Smooth muscle cell (in vitro differentiated cells): ENCODE results near the gene BTBD10. TPM values are rescaled to one million over a fixed set of nuclear protein-coding genes. Genes with fewer than 3 reads are reported as not detected.

Experiments
- DNase-seq: peaks from one replicate; lab custom pipeline; 2025; ENCODE audit not compliant: unreplicated experiment; lab: John Stamatoyannopoulos, UW
- H2AFZ ChIP-seq: fragments of 200-600 bp; sonication (generic); 2 replicates; pipeline ENCODE4 v1.6.0; 2016; ENCODE audit warnings: antibody characterized with exemption, low read depth, mild to moderate bottlenecking
- H3F3A ChIP-seq: fragments of 200-600 bp; sonication (generic); 2 replicates; pipeline ENCODE4 v1.6.0; 2017; ENCODE audit warnings: antibody characterized with exemption, low read depth
- H3K27ac ChIP-seq: fragments of 200-600 bp; sonication (generic); 2 replicates; pipeline ENCODE4 v1.5.1; 2016; ENCODE audit warnings: low read depth, mild to moderate bottlenecking
- H3K27me3 ChIP-seq: fragments of 200-600 bp; sonication (generic); 2 replicates; pipeline ENCODE4 v1.6.1; 2016; ENCODE audit warnings: low read depth, mild to moderate bottlenecking
- H3K36me3 ChIP-seq: fragments of 200-600 bp; sonication (generic); 2 replicates; pipeline ENCODE4 v1.5.1; 2016; ENCODE audit warnings: low read depth
- H3K4me1 ChIP-seq: fragments of 200-600 bp; sonication (generic); 2 replicates; pipeline ENCODE4 v1.5.1; 2016; ENCODE audit warnings: low read depth
- H3K4me2 ChIP-seq: fragments of 200-600 bp; sonication (generic); 2 replicates; pipeline ENCODE4 v1.6.0; 2016; ENCODE audit warnings: mild to moderate bottlenecking
- H3K4me3 ChIP-seq: fragments of 200-600 bp; sonication (generic); 2 replicates; pipeline ENCODE4 v1.5.1; 2016; ENCODE audit warnings: mild to moderate bottlenecking
- H3K79me2 ChIP-seq: fragments of 200-600 bp; sonication (generic); 2 replicates; pipeline ENCODE4 v1.6.0; 2016; ENCODE audit warnings: low read depth, mild to moderate bottlenecking
- H3K9ac ChIP-seq: fragments of 200-600 bp; sonication (generic); 2 replicates; pipeline ENCODE4 v1.6.0; 2016; ENCODE audit warnings: low read depth
- H3K9me3 ChIP-seq: fragments of 200-600 bp; sonication (generic); replicated peaks from 2 replicates; pipeline ENCODE4 v1.5.1; 2016; ENCODE audit warnings: low read depth
- H4K20me1 ChIP-seq: fragments of 200-600 bp; sonication (generic); 2 replicates; pipeline ENCODE4 v1.6.0; 2016; ENCODE audit warnings: low read depth
- WGBS: methylation state at CpG from one replicate; pipeline ENCODE4 v1.1.7; 2016; ENCODE audit warnings: low lambda C conversion rate; 5-methylcytosine and 5-hydroxymethylcytosine counted together
- polyA plus RNA-seq: library from polyadenylated mRNA; unstranded; fragments of >200 nt; fragmentation: Nextera tagmentation; extraction: Ambion mirVana; gene quantifications from 2 replicates; pipeline ENCODE4 v1.2.1, GENCODE V29; 2016
- total RNA-seq: library from RNA; depleted of rRNA; stranded (reverse); fragments of >200 nt; gene quantifications from 2 replicates; pipeline ENCODE4 v1.2.3, GENCODE V29; 2014
- TF ChIP-seq, protein P1 (sequence below): fragments of 200-600 bp; sonication (generic); IDR thresholded peaks from 2 replicates; pipeline ENCODE4 v1.5.1; 2017; ENCODE audit warnings: borderline replicate concordance, mild to moderate bottlenecking, antibody characterized with exemption; ENCODE audit not compliant: insufficient read depth, poor library complexity, severe bottlenecking

Gene BTBD10
- total and polyA plus RNA-seq, 2 experiments from 2014 or later = 22.3 to 48.5 TPM

GRCh38 chr11:13338427-13339069 lies 124.5 kb downstream of the BTBD10 start:
- TF ChIP-seq, protein P1, sequence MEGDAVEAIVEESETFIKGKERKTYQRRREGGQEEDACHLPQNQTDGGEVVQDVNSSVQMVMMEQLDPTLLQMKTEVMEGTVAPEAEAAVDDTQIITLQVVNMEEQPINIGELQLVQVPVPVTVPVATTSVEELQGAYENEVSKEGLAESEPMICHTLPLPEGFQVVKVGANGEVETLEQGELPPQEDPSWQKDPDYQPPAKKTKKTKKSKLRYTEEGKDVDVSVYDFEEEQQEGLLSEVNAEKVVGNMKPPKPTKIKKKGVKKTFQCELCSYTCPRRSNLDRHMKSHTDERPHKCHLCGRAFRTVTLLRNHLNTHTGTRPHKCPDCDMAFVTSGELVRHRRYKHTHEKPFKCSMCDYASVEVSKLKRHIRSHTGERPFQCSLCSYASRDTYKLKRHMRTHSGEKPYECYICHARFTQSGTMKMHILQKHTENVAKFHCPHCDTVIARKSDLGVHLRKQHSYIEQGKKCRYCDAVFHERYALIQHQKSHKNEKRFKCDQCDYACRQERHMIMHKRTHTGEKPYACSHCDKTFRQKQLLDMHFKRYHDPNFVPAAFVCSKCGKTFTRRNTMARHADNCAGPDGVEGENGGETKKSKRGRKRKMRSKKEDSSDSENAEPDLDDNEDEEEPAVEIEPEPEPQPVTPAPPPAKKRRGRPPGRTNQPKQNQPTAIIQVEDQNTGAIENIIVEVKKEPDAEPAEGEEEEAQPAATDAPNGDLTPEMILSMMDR = no peak
- H3K4me3 ChIP-seq = no peak overlapping the region
- no peaks in the 10 kb centered on the region for H3K27me3 ChIP-seq
- H3K4me1 ChIP-seq = no peaks in the 10 kb centered on the region
- no peak for DNase-seq
- peak overlapping the region; percentile 21 for H3K9ac ChIP-seq
- no peaks in the 10 kb centered on the region for H4K20me1 ChIP-seq
- WGBS = 82% methylated on average over 9 of the region's 9 CpGs
- H3K36me3 ChIP-seq = no peaks in the 10 kb centered on the region
- H3F3A ChIP-seq = peaks cover 8% of the 10 kb centered on the region
- H2AFZ ChIP-seq = no peak overlapping the region
- H3K79me2 ChIP-seq = no peaks in the 10 kb centered on the region
- H3K27ac ChIP-seq = peak overlapping the region; percentile 75
- H3K9me3 ChIP-seq = no peaks in the 10 kb centered on the region
- peak overlapping the region; percentile 68 for H3K4me2 ChIP-seq

- Histone ChIP-seq H3K4me2 (peak overlapping the region; percentile 68), H3K9ac (peak overlapping the region; percentile 21), H4K20me1 (no peaks in the 10 kb centered on the region), H3K36me3 (no peaks in the 10 kb centered on the region), H3K27me3 (no peaks in the 10 kb centered on the region), H3K27ac (peak overlapping the region; percentile 75), H2AFZ (no peak overlapping the region), H3K4me1 (no peaks in the 10 kb centered on the region), H3F3A (peaks cover 8% of the 10 kb centered on the region), H3K4me3 (peak overlapping the region; percentile 22), H3K79me2 (no peaks in the 10 kb centered on the region), H3K9me3 (no peaks in the 10 kb centered on the region)
- TF ChIP-seq, protein P1 = no peak
- 38% methylated on average over 5 of the region's 5 CpGs for WGBS
- no peak for DNase-seq
Observed at GRCh38 chr11:13338019-13338426, 125.0 kb downstream of the BTBD10 start.

Other genes starting within 250 kb of the BTBD10 start
- 24.5 and 27.2 TPM in 2 replicates for gene BMAL1, start 185.4 kb downstream of the BTBD10 start, total RNA-seq
- gene BMAL1, start 185.4 kb downstream of the BTBD10 start, polyA plus RNA-seq = 9.9 and 21.2 TPM in 2 replicates
- not detected in 2 replicates for gene PTH, start 32.8 kb upstream of the BTBD10 start, total RNA-seq
- not detected in 2 replicates for gene PTH, start 32.8 kb upstream of the BTBD10 start, polyA plus RNA-seq
- 64.9 and 76.4 TPM in 2 replicates for gene FAR1, start 205.4 kb upstream of the BTBD10 start, total RNA-seq
- 16.3 and 19.5 TPM in 2 replicates for gene FAR1, start 205.4 kb upstream of the BTBD10 start, polyA plus RNA-seq